ENCODE results near the gene RARG. TPM values are rescaled to one million over a fixed set of nuclear protein-coding genes. Genes with fewer than 3 reads are reported as not detected.

Gene RARG
- total RNA-seq, 1 donor from 2014 or later, result 79.1 TPM

GRCh38 chr12:53276511-53276910 lies 44.5 kb upstream of the RARG start:
- TF ChIP-seq CTCF (IDR thresholded peaks at IDR 0.05) (no peak), POLR2AphosphoS5 (IDR thresholded peaks at IDR 0.05; ENCODE audit: insufficient read depth in 1 of 2, low read depth in 1 of 2) (no peak), POLR2A (IDR thresholded peaks at IDR 0.05) (no peak)
- no peaks in the 10 kb centered on the region for H3K9me3 ChIP-seq
- intact Hi-C loops (cut with DNase I), result no loop called here
- no peak overlapping the region for H3K4me3 ChIP-seq
- H3K4me1 ChIP-seq, result no peaks in the 10 kb centered on the region
- no peak overlapping the region for H3K27ac ChIP-seq
- no peaks in the 10 kb centered on the region for H3K36me3 ChIP-seq
- DNase-seq (ENCODE audit: extremely low spot score in 2 of 2), result no peak
- H3K27me3 ChIP-seq, result no peaks in the 10 kb centered on the region

- H3K4me3 ChIP-seq, result no peak overlapping the region
- H3K4me1 ChIP-seq, result no peaks in the 10 kb centered on the region
- no peak for TF ChIP-seq POLR2AphosphoS5 (IDR thresholded peaks at IDR 0.05; ENCODE audit: insufficient read depth in 1 of 2, low read depth in 1 of 2)
- TF ChIP-seq CTCF (IDR thresholded peaks at IDR 0.05), result no peak
- no peak for TF ChIP-seq POLR2A (IDR thresholded peaks at IDR 0.05)
- H3K27ac ChIP-seq, result no peak overlapping the region
- no peak for DNase-seq (ENCODE audit: extremely low spot score in 2 of 2)
- intact Hi-C loops (cut with DNase I), result no loop called here
- no peaks in the 10 kb centered on the region for H3K27me3 ChIP-seq
- no peaks in the 10 kb centered on the region for H3K9me3 ChIP-seq
- no peaks in the 10 kb centered on the region for H3K36me3 ChIP-seq
Observed at GRCh38 chr12:53274445-53274844, 42.4 kb upstream of the RARG start.

GRCh38 chr12:53268630-53269562 lies 36.9 kb upstream of the RARG start:
- Histone ChIP-seq H3K4me3 (peak overlapping the region; percentile 47 to 70), H3K9me3 (no peaks in the 10 kb centered on the region), H3K27me3 (no peaks in the 10 kb centered on the region), H3K27ac (no peak overlapping the region), H3K36me3 (no peaks in the 10 kb centered on the region), H3K4me1 (peaks cover 13% of the 10 kb centered on the region)
- intact Hi-C loops (cut with DNase I), result no loop called here
- no peak for DNase-seq (ENCODE audit: extremely low spot score in 2 of 2)
- TF ChIP-seq CTCF (IDR thresholded peaks at IDR 0.05) (no peak), POLR2A (IDR thresholded peaks at IDR 0.05) (no peak), POLR2AphosphoS5 (IDR thresholded peaks at IDR 0.05; ENCODE audit: insufficient read depth in 1 of 2, low read depth in 1 of 2) (no peak)

GRCh38 chr12:53267999-53268629 lies 36.1 kb upstream of the RARG start, which contains the start of gene ESPL1:
Gene ESPL1, plus strand, starts transcription at chr12:53268299. Its CDS starts 468 bp downstream, at chr12:53268767.
- no peaks in the 10 kb centered on the region for H3K36me3 ChIP-seq
- H3K4me3 ChIP-seq, result peak within 1 kb of the TSS; percentile 47 to 70
- peak within 1 kb of the TSS; percentile 72 for H3K27ac ChIP-seq
- H3K4me1 ChIP-seq, result peaks cover 13% of the 10 kb centered on the region
- H3K9me3 ChIP-seq, result no peaks in the 10 kb centered on the region
- TF ChIP-seq POLR2AphosphoS5 (IDR thresholded peaks at IDR 0.05; ENCODE audit: insufficient read depth in 1 of 2, low read depth in 1 of 2) (peak; percentile 66 to 80), CTCF (IDR thresholded peaks at IDR 0.05) (peak in 2 of 3 experiments; percentile 28 to 44), POLR2A (IDR thresholded peaks at IDR 0.05) (no peak)
- intact Hi-C loops (cut with DNase I), result no loop called here
- no peaks in the 10 kb centered on the region for H3K27me3 ChIP-seq
- no peak for DNase-seq (ENCODE audit: extremely low spot score in 2 of 2)
